Epithelial cell of esophagus (primary cell): ENCODE data around the gene UPF1.
A peak's percentile ranks its signal among the peaks of the same experiment; 100 is the strongest.

ENCODE experiments used
- DNase-seq: peaks from one replicate; pipeline ENCODE4 v3.0.0; 2010; ENCODE audit warnings: low read depth
- H3K4me3 ChIP-seq: 2 replicates; pipeline ENCODE4 v1.5.1; 2011; ENCODE audit warnings: mild to moderate bottlenecking, low read length, control low read depth
- CTCF ChIP-seq: IDR thresholded peaks from 2 replicates; pipeline ENCODE4 v1.5.1; 2011; ENCODE audit warnings: low read depth, mild to moderate bottlenecking, low read length, control low read depth, inconsistent platforms; ENCODE audit not compliant: insufficient read depth; ENCODE audit errors: missing control alignments

UPF1 gene

GRCh38 chr19:18830488-18830887 is 1.3 kb upstream of the UPF1 start:
- no peak overlapping the region for H3K4me3 ChIP-seq
- no peak for DNase-seq
- TF ChIP-seq CTCF, result no peak

GRCh38 chr19:18832306-18833140 is 764 bp downstream of the UPF1 start:
- peak; percentile 22 for TF ChIP-seq CTCF
- peak overlapping the region; percentile 94 for H3K4me3 ChIP-seq
- peak; percentile 28 for DNase-seq

GRCh38 chr19:18833141-18833476 is 1.4 kb downstream of the UPF1 start:
- H3K4me3 ChIP-seq, result peak overlapping the region; percentile 94
- DNase-seq, result peak; percentile 13
- TF ChIP-seq CTCF, result no peak

- TF ChIP-seq CTCF, result no peak
- H3K4me3 ChIP-seq, result peak overlapping the region; percentile 94
- peak; percentile 39 for DNase-seq
Observed at GRCh38 chr19:18833849-18834643, 2.3 kb downstream of the UPF1 start.

- DNase-seq, result no peak
- peak overlapping the region; percentile 94 for H3K4me3 ChIP-seq
- TF ChIP-seq CTCF, result no peak
Observed at GRCh38 chr19:18834644-18834984, 2.9 kb downstream of the UPF1 start.

- H3K4me3 ChIP-seq, result no peak overlapping the region
- no peak for DNase-seq
- TF ChIP-seq CTCF, result no peak
Observed at GRCh38 chr19:18839465-18840287, 7.9 kb downstream of the UPF1 start.
